Lower lobe of right lung (tissue), 2 donors: Measurements from ENCODE around the gene STAB2. TPM values are rescaled to one million over a fixed set of nuclear protein-coding genes. Genes with fewer than 3 reads are reported as not detected.

Source experiments
- ATAC-seq, 2 donors: fragments of 200-7000 bp; cut with Tn5 transposase; one replicate each; pipeline ENCODE4 v1.9.1; 2020 to 2022; ENCODE audit warnings: mild to moderate bottlenecking in 2 of 2, moderate library complexity in 2 of 2
- DNase-seq: peaks from one replicate; pipeline ENCODE4 v3.0.0-alpha.2; 2020
- H3K27ac ChIP-seq: fragments of 200-600 bp; one replicate; pipeline ENCODE4 v1.8.0; 2022
- H3K27me3 ChIP-seq: fragments of 200-600 bp; one replicate; pipeline ENCODE4 v1.8.0; 2022; ENCODE audit warnings: low read depth
- H3K36me3 ChIP-seq: fragments of 200-600 bp; one replicate; pipeline ENCODE4 v1.8.0; 2022; ENCODE audit warnings: mild to moderate bottlenecking
- H3K4me1 ChIP-seq: fragments of 200-600 bp; one replicate; pipeline ENCODE4 v1.8.0; 2022
- H3K4me3 ChIP-seq: fragments of 200-600 bp; one replicate; pipeline ENCODE4 v1.8.0; 2022; ENCODE audit warnings: mild to moderate bottlenecking
- H3K9me3 ChIP-seq: fragments of 200-600 bp; one replicate; pipeline ENCODE4 v1.8.0; 2022
- CTCF ChIP-seq: fragments of 200-600 bp; IDR thresholded peaks from one replicate; pipeline ENCODE4 v1.8.0; 2022; ENCODE audit warnings: antibody characterized with exemption, mild to moderate bottlenecking
- intact Hi-C: fragments of 100-400 bp; cut with DNase I; formaldehyde crosslinking; loops from one replicate; pipeline ENCODE4 v1.11.0; 2022
- total RNA-seq: library from RNA; stranded (reverse); fragmentation: NEBNext Ultra II Directional; extraction: Animal tissue kit (Norgen Biotek cat#: 25700); gene quantifications from one replicate; pipeline ENCODE4 v1.2.1, GENCODE V29; 2021
- donor health status: DM: no; HTN: yes; CAD: no; lungs with severe emphysema.

STAB2 gene
- total RNA-seq, 1 donor from 2014 or later: 1.4 TPM

- DNase-seq (no peak), ATAC-seq (peak; percentile 70 to 77)
- intact Hi-C loops: no loop called here
- TF ChIP-seq CTCF: no peak
- H3K27me3 ChIP-seq: no peaks in the 10 kb centered on the region
- no peaks in the 10 kb centered on the region for H3K36me3 ChIP-seq
- H3K4me1 ChIP-seq: no peaks in the 10 kb centered on the region
- no peak overlapping the region for H3K4me3 ChIP-seq
- H3K9me3 ChIP-seq: no peaks in the 10 kb centered on the region
- H3K27ac ChIP-seq: no peak overlapping the region
These were observed 111.9 kb downstream of the STAB2 start for GRCh38 chr12:103698752-103699560.

DNA sequence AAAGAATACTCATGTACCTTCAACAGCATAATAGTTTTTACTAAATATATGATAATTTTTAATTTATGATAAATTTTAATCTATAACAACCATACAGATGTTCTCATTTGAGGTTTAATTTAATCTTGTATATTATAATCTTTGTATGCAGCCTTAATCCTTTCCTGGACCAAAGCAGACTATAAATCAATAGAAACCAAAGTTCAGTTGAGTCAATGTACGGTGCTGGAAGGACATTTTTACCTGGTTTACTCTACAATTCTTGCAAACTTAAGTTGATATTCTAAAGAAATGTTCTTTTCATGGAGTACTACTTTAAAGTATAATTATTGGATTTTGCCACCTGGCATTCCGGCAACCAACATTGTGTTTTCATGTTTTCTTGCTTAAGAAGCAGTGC, 118.0 kb downstream of the STAB2 start:
- intact Hi-C loops: no loop called here
- no peaks in the 10 kb centered on the region for H3K36me3 ChIP-seq
- H3K9me3 ChIP-seq: no peaks in the 10 kb centered on the region
- no peaks in the 10 kb centered on the region for H3K27me3 ChIP-seq
- H3K4me1 ChIP-seq: no peaks in the 10 kb centered on the region
- no peak overlapping the region for H3K4me3 ChIP-seq
- DNase-seq (no peak), ATAC-seq (no peak)
- H3K27ac ChIP-seq: no peak overlapping the region
- TF ChIP-seq CTCF: no peak

- no peak for TF ChIP-seq CTCF
- Histone ChIP-seq H3K36me3 (no peaks in the 10 kb centered on the region), H3K27me3 (no peaks in the 10 kb centered on the region), H3K27ac (no peak overlapping the region), H3K9me3 (no peaks in the 10 kb centered on the region), H3K4me1 (no peaks in the 10 kb centered on the region), H3K4me3 (no peak overlapping the region)
- ATAC-seq (no peak), DNase-seq (no peak)
- intact Hi-C loops: no loop called here
These were observed 118.9 kb downstream of the STAB2 start for GRCh38 chr12:103705927-103706326.

DNA sequence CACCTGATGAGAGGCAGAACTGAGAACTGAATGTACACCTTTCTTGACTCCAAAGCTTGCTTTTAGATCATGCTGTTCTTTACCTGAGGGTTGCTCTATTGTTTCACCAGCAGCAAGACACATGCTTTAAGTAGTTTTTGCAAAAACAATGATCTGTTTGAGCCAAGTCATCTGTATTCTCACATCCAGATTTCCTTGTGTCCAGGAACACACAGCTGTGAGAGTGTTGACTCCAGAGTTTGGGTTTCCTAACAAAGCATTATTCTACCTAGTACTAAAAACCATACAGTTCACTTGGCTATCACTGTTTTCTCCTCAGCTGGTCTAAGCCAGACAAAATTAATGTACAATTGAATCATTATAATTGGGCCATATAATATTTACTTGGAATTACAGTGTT, 120.4 kb downstream of the STAB2 start:
- TF ChIP-seq CTCF: no peak
- H3K27me3 ChIP-seq: no peaks in the 10 kb centered on the region
- H3K4me3 ChIP-seq: no peak overlapping the region
- DNase-seq (no peak), ATAC-seq (no peak)
- no peaks in the 10 kb centered on the region for H3K9me3 ChIP-seq
- H3K27ac ChIP-seq: no peak overlapping the region
- no peaks in the 10 kb centered on the region for H3K4me1 ChIP-seq
- intact Hi-C loops: no loop called here
- H3K36me3 ChIP-seq: no peaks in the 10 kb centered on the region

DNA sequence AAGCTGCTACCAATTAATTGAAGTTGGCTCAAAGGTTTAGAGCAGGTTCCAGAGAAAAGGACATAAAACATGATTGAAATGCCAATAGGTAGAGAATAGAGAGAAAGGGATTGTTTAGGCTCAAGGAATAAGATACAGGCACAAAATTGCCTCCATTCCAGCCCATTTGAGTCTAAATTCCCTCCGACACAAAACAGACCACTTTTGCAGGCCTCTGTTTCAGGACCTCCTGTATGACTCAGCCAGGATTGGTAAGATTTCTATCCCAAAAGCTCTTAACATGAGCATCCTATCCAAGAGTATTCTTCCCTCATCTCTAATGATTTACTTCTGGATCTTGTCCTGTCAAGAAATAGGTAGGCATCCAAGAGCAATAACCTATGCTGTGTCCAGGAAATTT, 123.5 kb downstream of the STAB2 start:
- H3K36me3 ChIP-seq: no peaks in the 10 kb centered on the region
- H3K27me3 ChIP-seq: no peaks in the 10 kb centered on the region
- no peak for DNase-seq
- H3K9me3 ChIP-seq: no peaks in the 10 kb centered on the region
- no peak for TF ChIP-seq CTCF
- intact Hi-C loops: no loop called here
- ATAC-seq: no peak
- H3K27ac ChIP-seq: no peak overlapping the region
- H3K4me1 ChIP-seq: no peaks in the 10 kb centered on the region
- no peak overlapping the region for H3K4me3 ChIP-seq
